GM18507 (cell line): Measurements from ENCODE around the gene CABLES1.
A peak's percentile ranks its signal among the peaks of the same experiment; 100 is the strongest.
"Not testable (repeated sequence)": the region's sequence is repeated elsewhere in the genome, so short reads cannot be mapped to it uniquely, and the experiment has no call there.

Source experiments
- DNase-seq: peaks from one replicate; pipeline ENCODE4 v3.0.0; 2011; ENCODE audit warnings: low read depth; ENCODE audit not compliant: insufficient read length; ENCODE audit errors: extremely low spot score
- FAIRE-seq: peaks from 2 replicates; lab custom pipeline; 2011; peaks lifted over from hg19 to GRCh38; lab: Jason Lieb, UNC

Gene CABLES1

DNA sequence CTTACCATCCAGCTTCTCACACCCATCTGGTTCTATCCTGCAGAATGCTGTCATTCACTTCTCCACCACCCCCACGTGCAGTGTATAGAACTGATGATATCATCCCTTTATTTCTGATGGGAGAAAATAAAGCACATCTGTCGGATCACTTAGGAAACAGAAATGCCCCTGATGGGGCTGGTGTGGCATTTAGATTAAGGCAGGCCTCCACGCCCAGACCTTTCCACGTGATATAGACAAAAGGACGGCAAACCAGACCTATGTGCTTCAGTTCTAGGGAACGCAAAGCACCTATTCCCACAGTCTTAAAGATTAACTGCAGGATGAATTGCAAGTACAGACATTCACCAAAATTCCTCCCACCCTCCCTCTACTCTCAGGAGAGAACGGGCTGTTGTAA lies 27.6 kb upstream of the CABLES1 start:
- FAIRE-seq (no peak), DNase-seq (no peak)

GRCh38 chr18:23108496-23108895 lies 26.8 kb upstream of the CABLES1 start:
- FAIRE-seq (no peak), DNase-seq (no peak)

DNA sequence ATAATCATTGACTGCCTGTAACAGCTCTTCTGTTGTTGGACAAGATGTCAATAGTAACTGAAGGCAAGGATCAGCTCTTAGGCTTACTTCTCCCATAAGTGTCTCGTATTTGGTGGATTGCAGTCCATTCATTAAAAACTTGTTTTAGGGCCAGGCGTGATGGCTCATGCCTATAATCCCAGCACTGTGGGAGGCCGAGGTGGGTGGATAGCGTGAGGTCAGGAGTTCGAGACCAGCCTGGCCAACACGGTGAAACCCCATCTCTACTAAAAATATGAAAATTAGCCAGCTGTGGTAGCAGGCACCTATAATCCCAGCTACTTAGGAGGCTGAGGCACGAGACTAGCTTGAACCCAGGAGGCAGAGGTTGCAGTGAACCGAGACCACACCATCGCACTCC lies 26.1 kb upstream of the CABLES1 start:
- FAIRE-seq, DNase-seq: not testable (repeated sequence)

DNA sequence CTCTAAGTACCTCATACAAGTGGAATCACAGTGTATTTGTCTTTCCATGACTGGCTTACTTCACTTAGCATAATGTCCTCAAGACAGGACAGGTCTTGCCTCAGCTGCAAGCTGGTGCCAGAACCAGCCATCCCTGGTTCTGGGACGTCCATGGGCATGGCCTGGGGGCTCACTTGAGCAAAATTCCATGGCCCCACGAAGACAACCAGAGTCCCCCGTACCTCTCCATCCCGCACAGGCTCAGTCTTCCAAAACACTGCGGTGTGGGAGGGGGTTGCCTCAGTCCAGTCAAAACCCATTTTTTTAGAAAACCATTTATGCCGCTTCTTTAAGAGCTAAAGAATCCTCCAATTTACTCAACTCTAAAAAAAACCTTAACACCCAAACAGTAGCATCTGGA lies 21.7 kb upstream of the CABLES1 start:
- no peak for FAIRE-seq
- no peak for DNase-seq

GRCh38 chr18:23114171-23114881 lies 21.0 kb upstream of the CABLES1 start:
- no peak for DNase-seq
- no peak for FAIRE-seq

DNA sequence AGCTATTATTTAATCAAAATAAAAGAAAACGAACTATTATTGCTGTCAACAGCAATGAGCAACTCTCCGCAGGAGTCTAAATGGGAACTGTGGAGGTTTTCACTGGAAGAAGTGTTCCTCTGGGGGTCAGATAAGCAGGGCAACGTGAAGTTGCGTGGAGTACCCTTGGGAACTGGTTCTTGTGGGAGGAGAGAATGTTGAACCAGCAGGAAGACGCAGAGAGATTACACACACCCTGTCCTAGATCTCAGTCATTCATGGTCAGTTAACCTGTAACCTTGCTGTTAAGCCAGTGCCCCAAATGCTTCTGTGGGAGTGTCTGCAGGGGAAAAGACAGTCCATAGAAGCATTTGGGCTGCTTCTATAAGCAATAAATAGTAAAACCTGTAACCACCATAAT lies 20.4 kb upstream of the CABLES1 start:
- no peak for DNase-seq
- FAIRE-seq, result no peak

DNA sequence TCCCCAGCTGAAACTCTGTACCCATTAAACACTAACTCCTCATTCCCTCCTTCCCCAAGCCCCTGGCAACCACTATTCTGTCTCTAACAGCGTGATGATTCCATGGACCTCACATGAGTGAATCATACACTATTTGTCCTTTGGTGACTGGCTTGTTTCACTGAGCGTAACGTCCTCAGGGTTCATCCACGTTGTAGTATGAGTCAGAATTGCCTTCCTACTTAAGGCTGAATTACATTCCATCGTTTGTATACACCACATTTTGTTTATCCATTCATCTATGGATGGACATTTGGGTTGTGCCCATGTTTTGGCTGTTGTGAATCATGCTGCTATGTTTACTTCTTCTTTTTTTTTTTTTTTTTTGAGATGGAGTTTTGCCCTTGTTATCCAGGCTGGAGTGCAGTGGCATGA lies 19.6 kb upstream of the CABLES1 start:
- DNase-seq (no peak), FAIRE-seq (peak; percentile 24)

- FAIRE-seq, result no peak
- DNase-seq, result no peak
Observed at GRCh38 chr18:23121133-23121532, 14.2 kb upstream of the CABLES1 start.

DNA sequence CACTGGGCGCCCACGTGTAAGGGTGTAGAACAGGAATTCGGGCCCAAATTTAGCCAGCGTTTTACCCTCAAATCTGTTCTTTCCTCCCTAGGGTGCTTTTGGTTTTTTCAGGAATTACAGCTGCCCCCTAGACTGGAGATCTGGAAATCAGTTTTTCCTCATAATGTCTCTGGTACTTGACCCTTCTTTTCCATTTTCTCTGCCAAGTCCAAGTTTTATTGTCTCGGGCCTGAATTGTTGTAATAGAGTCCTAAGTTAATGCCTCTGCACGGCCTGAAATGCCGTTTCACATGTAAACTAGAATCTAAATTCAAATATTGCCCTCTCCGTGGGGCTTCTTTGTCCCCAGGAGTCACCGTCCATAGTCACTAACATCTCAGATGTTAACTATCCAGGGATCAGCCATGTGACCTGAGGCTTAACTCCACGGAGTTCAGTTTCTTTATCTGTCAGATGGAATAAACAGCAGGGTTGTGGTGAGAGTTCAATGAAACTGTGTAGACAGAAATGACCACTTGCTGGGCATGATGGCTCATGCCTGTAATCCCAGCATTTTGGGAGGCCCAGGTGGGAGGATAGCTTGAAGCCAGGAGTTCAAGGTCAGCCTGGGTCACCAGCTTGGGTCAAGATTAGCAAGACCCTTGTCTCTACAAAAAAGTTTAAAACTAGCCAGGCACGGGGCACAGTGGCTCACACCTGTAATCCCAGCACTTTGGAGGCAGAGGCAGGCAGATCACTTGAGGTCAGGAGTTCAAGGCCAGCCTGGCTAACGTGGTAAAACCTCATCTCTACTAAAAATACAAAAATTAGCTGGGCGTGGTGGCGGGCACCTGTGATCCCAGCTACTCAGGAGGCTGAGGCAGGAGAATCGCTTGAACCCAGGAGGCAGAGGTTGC lies 12.7 kb upstream of the CABLES1 start:
- DNase-seq (no peak), FAIRE-seq (no peak)

- FAIRE-seq, result no peak
- no peak for DNase-seq
Observed at GRCh38 chr18:23126376-23127056, 8.8 kb upstream of the CABLES1 start.

- FAIRE-seq, result no peak
- no peak for DNase-seq
Observed at GRCh38 chr18:23127090-23127489, 8.2 kb upstream of the CABLES1 start.

GRCh38 chr18:23129355-23130002 lies 5.8 kb upstream of the CABLES1 start:
- no peak for FAIRE-seq
- DNase-seq, result no peak

DNA sequence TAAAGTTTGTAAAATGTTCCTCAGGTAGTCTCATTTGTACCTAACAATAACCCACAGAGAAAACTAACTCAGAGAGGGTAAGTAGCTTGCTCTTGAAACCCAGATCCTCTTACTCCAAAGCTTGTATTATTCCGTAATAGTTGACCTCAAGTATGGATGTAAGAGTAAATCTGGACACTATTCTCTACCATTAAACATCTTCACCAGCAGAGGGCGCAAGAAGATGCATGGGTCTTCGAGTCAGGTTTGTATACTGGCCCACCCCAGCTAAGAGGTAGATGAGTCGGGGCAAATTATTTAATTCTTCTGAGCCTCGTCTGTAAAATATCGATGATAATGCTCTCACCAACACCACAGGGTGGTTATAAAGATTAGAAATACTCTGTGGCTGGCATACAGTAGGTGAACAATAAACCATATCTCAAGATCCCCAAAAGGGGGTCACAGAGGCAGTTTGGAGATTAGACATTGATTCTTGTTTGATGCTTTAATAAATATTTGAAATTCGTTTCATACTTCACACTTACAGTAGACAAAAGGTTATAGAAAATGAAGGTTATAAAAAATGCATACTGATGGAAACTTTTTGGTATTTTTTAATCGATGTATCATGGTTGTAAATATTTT lies 3.5 kb upstream of the CABLES1 start:
- FAIRE-seq, result peak; percentile 89
- no peak for DNase-seq

- DNase-seq (no peak), FAIRE-seq (peak; percentile 77)
Observed at GRCh38 chr18:23133860-23134779, 1.2 kb upstream of the CABLES1 start.

GRCh38 chr18:23135550-23136325 lies 453 bp downstream of the CABLES1 start:
- DNase-seq, result no peak
- FAIRE-seq, result no peak

GRCh38 chr18:23136326-23137096 lies 1.2 kb downstream of the CABLES1 start:
- DNase-seq (no peak), FAIRE-seq (no peak)

DNA sequence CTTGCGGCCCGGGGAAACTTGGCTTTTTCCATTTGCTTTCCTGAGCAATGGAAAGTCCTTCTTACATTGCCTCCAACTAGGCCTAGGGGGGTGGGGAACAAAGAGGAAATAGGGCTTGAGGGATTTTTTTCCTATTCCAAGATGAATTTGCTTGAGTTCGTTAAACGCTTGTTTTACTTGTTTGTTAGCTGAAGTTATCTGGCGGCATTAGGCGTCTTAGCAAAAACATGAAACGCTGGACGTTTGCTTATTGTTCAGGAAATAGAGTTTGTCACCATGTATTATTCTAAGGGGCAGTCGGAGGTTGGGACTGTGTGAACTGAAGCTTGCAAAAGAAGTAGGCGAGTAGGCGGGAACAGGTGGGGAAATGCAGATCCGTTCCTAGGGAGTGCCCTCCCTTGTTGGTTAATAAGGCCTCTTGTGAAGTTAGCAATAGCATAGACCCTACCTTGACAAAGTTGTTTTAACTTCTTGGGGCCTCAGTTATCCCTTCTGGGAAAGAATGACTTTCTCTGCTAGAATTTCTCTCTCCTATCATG lies 1.9 kb downstream of the CABLES1 start:
- DNase-seq (no peak), FAIRE-seq (peak; percentile 72)
